Body of pancreas (tissue), 4 donors: ENCODE measurements around the gene OR2Y1. TPM values are rescaled to one million over a fixed set of nuclear protein-coding genes. Genes with fewer than 3 reads are reported as not detected.
A peak's percentile ranks its signal among the peaks of the same experiment; 100 is the strongest.

ENCODE experiments used
- ATAC-seq: fragments of 150-250 bp; one replicate; pipeline ENCODE4 v1.9.1; 2016
- DNase-seq, 4 donors: peaks; one replicate each; pipeline ENCODE4 v3.0.0-alpha.2; 2019
- H3K27ac ChIP-seq, 4 donors: fragments of 200-600 bp; sonication (generic); 1 replicate in 3 of 4; 2 replicates in 1 of 4; pipeline versions ENCODE4 v1.5.1 to v1.6.1; 2016 to 2019; ENCODE audit warnings: mild to moderate bottlenecking in 1 of 4, mixed read lengths in 1 of 4, moderate library complexity in 1 of 4
- H3K27me3 ChIP-seq, 2 donors: fragments of 200-600 bp; sonication (generic); one replicate each; pipeline ENCODE4 v1.6.0; 2016; ENCODE audit warnings: mild to moderate bottlenecking in 1 of 2
- H3K36me3 ChIP-seq, 2 donors: fragments of 200-600 bp; sonication (generic); replicated peaks in 1 of 2; 2 replicates each; pipeline ENCODE4 v1.5.1; 2016; ENCODE audit warnings: low read depth in 2 of 2; ENCODE audit not compliant: insufficient read depth in 1 of 2
- H3K4me1 ChIP-seq: fragments of 200-600 bp; sonication (generic); one replicate; pipeline ENCODE4 v1.6.0; 2016
- H3K4me3 ChIP-seq, 2 donors: fragments of 200-600 bp; sonication (generic); 1 replicate in 1 of 2; 2 replicates in 1 of 2; pipeline ENCODE4 v1.5.1; 2016 to 2019
- H3K9me3 ChIP-seq, 3 donors: fragments of 200-600 bp; sonication (generic); 1 replicate in 2 of 3; 2 replicates in 1 of 3; pipeline ENCODE4 v1.5.1; 2016
- POLR2A ChIP-seq, 3 donors: fragments of 450-650 bp; IDR thresholded peaks; one replicate each; pipeline ENCODE4 v1.6.1; 2016; ENCODE audit warnings: antibody characterized with exemption in 3 of 3, mild to moderate bottlenecking in 2 of 3
- WGBS, 2 donors: methylation state at CpG; one replicate each; pipeline ENCODE4 v1.1.5; 2017; 5-methylcytosine and 5-hydroxymethylcytosine counted together
- intact Hi-C: fragments of 100-400 bp; cut with DNase I; formaldehyde crosslinking; loops from one replicate; pipeline ENCODE4 v1.15.1; 2023
- total RNA-seq, 2 donors: library from RNA; depleted of rRNA; stranded (reverse); fragments of >200 nt; gene quantifications; one replicate each; pipeline ENCODE4 v1.1.0, GENCODE V29; 2016
- TF ChIP-seq, protein P1 (sequence below), 7 experiments: fragments of 450-650 bp in 4 of 7; fragments of 200-600 bp in 3 of 7; sonication (generic) in 3 of 7; IDR thresholded peaks; one replicate each; pipeline ENCODE4 v1.5.1; 2016 to 2019; ENCODE audit warnings: antibody characterized with exemption in 7 of 7

Gene OR2Y1
- total RNA-seq, 2 donors from 2014 or later = not detected

DNA sequence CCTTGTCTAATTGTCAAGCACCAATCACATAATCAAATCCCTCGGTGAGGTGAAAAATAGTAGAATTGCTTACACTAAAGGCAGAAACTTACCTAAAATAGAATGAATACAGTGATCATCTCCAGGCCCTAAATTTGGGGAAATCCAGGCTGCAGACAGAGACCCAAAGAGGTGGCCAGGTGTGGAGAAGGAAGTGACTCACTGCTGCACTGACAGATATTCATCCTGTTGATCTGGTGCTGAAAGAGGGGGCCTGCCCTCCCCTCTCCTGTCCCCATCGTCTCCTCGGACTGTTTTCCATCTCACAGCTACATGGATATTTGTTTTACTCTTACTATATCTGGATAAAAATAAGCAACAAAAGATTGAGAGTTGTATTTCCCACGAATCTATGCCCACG, 15.9 kb downstream of the OR2Y1 start:
- Histone ChIP-seq H3K36me3 (no peaks in the 10 kb centered on the region), H3K9me3 (no peaks in the 10 kb centered on the region), H3K27me3 (no peaks in the 10 kb centered on the region), H3K4me3 (no peak overlapping the region), H3K4me1 (no peaks in the 10 kb centered on the region), H3K27ac (no peak overlapping the region)
- no peak for TF ChIP-seq POLR2A (IDR thresholded peaks at IDR 0.05)
- TF ChIP-seq, protein P1, sequence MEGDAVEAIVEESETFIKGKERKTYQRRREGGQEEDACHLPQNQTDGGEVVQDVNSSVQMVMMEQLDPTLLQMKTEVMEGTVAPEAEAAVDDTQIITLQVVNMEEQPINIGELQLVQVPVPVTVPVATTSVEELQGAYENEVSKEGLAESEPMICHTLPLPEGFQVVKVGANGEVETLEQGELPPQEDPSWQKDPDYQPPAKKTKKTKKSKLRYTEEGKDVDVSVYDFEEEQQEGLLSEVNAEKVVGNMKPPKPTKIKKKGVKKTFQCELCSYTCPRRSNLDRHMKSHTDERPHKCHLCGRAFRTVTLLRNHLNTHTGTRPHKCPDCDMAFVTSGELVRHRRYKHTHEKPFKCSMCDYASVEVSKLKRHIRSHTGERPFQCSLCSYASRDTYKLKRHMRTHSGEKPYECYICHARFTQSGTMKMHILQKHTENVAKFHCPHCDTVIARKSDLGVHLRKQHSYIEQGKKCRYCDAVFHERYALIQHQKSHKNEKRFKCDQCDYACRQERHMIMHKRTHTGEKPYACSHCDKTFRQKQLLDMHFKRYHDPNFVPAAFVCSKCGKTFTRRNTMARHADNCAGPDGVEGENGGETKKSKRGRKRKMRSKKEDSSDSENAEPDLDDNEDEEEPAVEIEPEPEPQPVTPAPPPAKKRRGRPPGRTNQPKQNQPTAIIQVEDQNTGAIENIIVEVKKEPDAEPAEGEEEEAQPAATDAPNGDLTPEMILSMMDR (IDR thresholded peaks at IDR 0.05) = no peak
- intact Hi-C loops = no loop called here
- 47 to 51% methylated on average over 5 of the region's 5 CpGs for WGBS, 2 donors
- no peak for ATAC-seq
- no peak for DNase-seq

GRCh38 chr5:180720486-180720885, 19.4 kb downstream of the OR2Y1 start:
- 81 to 82% methylated on average over 8 to 9 of the region's 9 CpGs for WGBS, 2 donors
- no peaks in the 10 kb centered on the region for H3K4me1 ChIP-seq
- intact Hi-C loops = no loop called here
- no peaks in the 10 kb centered on the region for H3K9me3 ChIP-seq
- H3K36me3 ChIP-seq = no peaks in the 10 kb centered on the region
- DNase-seq (no peak), ATAC-seq (no peak)
- H3K4me3 ChIP-seq = no peak overlapping the region
- no peaks in the 10 kb centered on the region for H3K27me3 ChIP-seq
- TF ChIP-seq, protein P1 (IDR thresholded peaks at IDR 0.05) = no peak
- no peak for TF ChIP-seq POLR2A (IDR thresholded peaks at IDR 0.05)
- H3K27ac ChIP-seq = no peak overlapping the region

GRCh38 chr5:180719781-180720180, 20.1 kb downstream of the OR2Y1 start:
- H3K27me3 ChIP-seq = no peaks in the 10 kb centered on the region
- H3K27ac ChIP-seq = no peak overlapping the region
- H3K4me1 ChIP-seq = no peaks in the 10 kb centered on the region
- H3K36me3 ChIP-seq = no peaks in the 10 kb centered on the region
- no peak for DNase-seq
- TF ChIP-seq, protein P1 (IDR thresholded peaks at IDR 0.05) = no peak
- no peak for TF ChIP-seq POLR2A (IDR thresholded peaks at IDR 0.05)
- no peak overlapping the region for H3K4me3 ChIP-seq
- intact Hi-C loops = no loop called here
- 35 to 40% methylated on average over 2 of the region's 2 CpGs for WGBS, 2 donors
- ATAC-seq = no peak
- H3K9me3 ChIP-seq = no peaks in the 10 kb centered on the region

- TF ChIP-seq, protein P1 (IDR thresholded peaks at IDR 0.05) = peak; percentile 20 to 62 (median 45)
- TF ChIP-seq POLR2A (IDR thresholded peaks at IDR 0.05) = no peak
- intact Hi-C loops = no loop called here
- Histone ChIP-seq H3K4me3 (no peak overlapping the region), H3K9me3 (no peaks in the 10 kb centered on the region), H3K4me1 (no peaks in the 10 kb centered on the region), H3K27me3 (no peaks in the 10 kb centered on the region), H3K27ac (no peak overlapping the region), H3K36me3 (no peaks in the 10 kb centered on the region)
- no peak for ATAC-seq
- peak in 3 of 4 donors; percentile 13 to 21 (median 18) for DNase-seq
- WGBS, 2 donors = 28 to 35% methylated on average over 6 of the region's 6 CpGs
Observed at GRCh38 chr5:180718810-180719453, 20.9 kb downstream of the OR2Y1 start.

- Histone ChIP-seq H3K27me3 (no peaks in the 10 kb centered on the region), H3K36me3 (no peaks in the 10 kb centered on the region), H3K9me3 (no peaks in the 10 kb centered on the region), H3K4me3 (no peak overlapping the region), H3K27ac (no peak overlapping the region), H3K4me1 (no peaks in the 10 kb centered on the region)
- WGBS, 2 donors = 38 to 50% methylated on average over 1 of the region's 1 CpG
- TF ChIP-seq, protein P1 (IDR thresholded peaks at IDR 0.05) = no peak
- TF ChIP-seq POLR2A (IDR thresholded peaks at IDR 0.05) = no peak
- intact Hi-C loops = no loop called here
- DNase-seq = no peak
- ATAC-seq = no peak
Observed at GRCh38 chr5:180717989-180718388, 21.9 kb downstream of the OR2Y1 start.
